ENCODE measurements around the gene TMCC1.
"Not testable (repeated sequence)": the region's sequence is repeated elsewhere in the genome, so short reads cannot be mapped to it uniquely, and the experiment has no call there.

The TMCC1 gene

GRCh38 chr3:129655291-129655700, 238.2 kb downstream of the TMCC1 start:
- DNase-seq (ENCODE audit: low read depth in 1 of 2, low spot score in 1 of 2) = no peak

- DNase-seq (ENCODE audit: low read depth in 1 of 2, low spot score in 1 of 2) = no peak
Observed at GRCh38 chr3:129654131-129654530, 239.4 kb downstream of the TMCC1 start.

- DNase-seq (ENCODE audit: low read depth in 1 of 2, low spot score in 1 of 2) = no peak
Observed at GRCh38 chr3:129653019-129653418, 240.5 kb downstream of the TMCC1 start.

GRCh38 chr3:129651435-129652202, 241.9 kb downstream of the TMCC1 start:
- DNase-seq (ENCODE audit: low read depth in 1 of 2, low spot score in 1 of 2) = no peak

- peak in 1 of 2 donors; percentile 24 for DNase-seq (ENCODE audit: low read depth in 1 of 2, low spot score in 1 of 2)
Observed at GRCh38 chr3:129650256-129650872, 243.1 kb downstream of the TMCC1 start.

GRCh38 chr3:129648391-129648790, 245.1 kb downstream of the TMCC1 start:
- no peak for DNase-seq (ENCODE audit: low read depth in 1 of 2, low spot score in 1 of 2)

- no peak for DNase-seq (ENCODE audit: low read depth in 1 of 2, low spot score in 1 of 2)
Observed at GRCh38 chr3:129645286-129645685, 248.2 kb downstream of the TMCC1 start.

GRCh38 chr3:129644836-129645235, 248.7 kb downstream of the TMCC1 start:
- no peak for DNase-seq (ENCODE audit: low read depth in 1 of 2, low spot score in 1 of 2)

- DNase-seq (ENCODE audit: low read depth in 1 of 2, low spot score in 1 of 2) = not testable (repeated sequence)
Observed at GRCh38 chr3:129641567-129642260, 251.8 kb downstream of the TMCC1 start.

GRCh38 chr3:129640985-129641384, 252.5 kb downstream of the TMCC1 start:
- DNase-seq (ENCODE audit: low read depth in 1 of 2, low spot score in 1 of 2) = not testable (repeated sequence)

- no peak for DNase-seq (ENCODE audit: low read depth in 1 of 2, low spot score in 1 of 2)
Observed at GRCh38 chr3:129638481-129638880, 255.0 kb downstream of the TMCC1 start.

- no peak for DNase-seq (ENCODE audit: low read depth in 1 of 2, low spot score in 1 of 2)
Observed at GRCh38 chr3:129636082-129636481, 257.4 kb downstream of the TMCC1 start.

GRCh38 chr3:129635656-129636055, 257.9 kb downstream of the TMCC1 start:
- DNase-seq (ENCODE audit: low read depth in 1 of 2, low spot score in 1 of 2) = no peak

GRCh38 chr3:129633751-129634481, 259.6 kb downstream of the TMCC1 start:
- DNase-seq (ENCODE audit: low read depth in 1 of 2, low spot score in 1 of 2) = no peak

- DNase-seq (ENCODE audit: low read depth in 1 of 2, low spot score in 1 of 2) = no peak
Observed at GRCh38 chr3:129632977-129633376, 260.5 kb downstream of the TMCC1 start.

GRCh38 chr3:129632556-129632955, 261.0 kb downstream of the TMCC1 start:
- no peak for DNase-seq (ENCODE audit: low read depth in 1 of 2, low spot score in 1 of 2)

GRCh38 chr3:129632056-129632455, 261.5 kb downstream of the TMCC1 start:
- no peak for DNase-seq (ENCODE audit: low read depth in 1 of 2, low spot score in 1 of 2)

GRCh38 chr3:129629011-129629410, 264.5 kb downstream of the TMCC1 start:
- no peak for DNase-seq (ENCODE audit: low read depth in 1 of 2, low spot score in 1 of 2)

- DNase-seq (ENCODE audit: low read depth in 1 of 2, low spot score in 1 of 2) = no peak
Observed at GRCh38 chr3:129628169-129628522, 265.4 kb downstream of the TMCC1 start.

- no peak for DNase-seq (ENCODE audit: low read depth in 1 of 2, low spot score in 1 of 2)
Observed at GRCh38 chr3:129627350-129628168, 266.0 kb downstream of the TMCC1 start.
